Liver (tissue), 3 donors: ENCODE measurements around the gene PKHD1.
"Not testable (repeated sequence)": the region's sequence is repeated elsewhere in the genome, so short reads cannot be mapped to it uniquely, and the experiment has no call there.

ENCODE experiments used
- EGR1 ChIP-seq, 2 donors: IDR thresholded peaks; 2 replicates each; pipeline ENCODE4 v1.6.1; 2016 to 2018; ENCODE audit warnings: antibody characterized with exemption in 2 of 2, low read depth in 2 of 2
- FOXA1 ChIP-seq: IDR thresholded peaks from 2 replicates; pipeline ENCODE4 v1.6.1; 2016; ENCODE audit warnings: antibody characterized with exemption
- FOXA2 ChIP-seq: IDR thresholded peaks from 2 replicates; pipeline ENCODE4 v1.6.1; 2016; ENCODE audit warnings: antibody characterized with exemption
- GABPA ChIP-seq, 2 donors: IDR thresholded peaks in 1 of 2; conservative IDR thresholded peaks in 1 of 2; 2 replicates each; pipeline ENCODE4 v1.6.1; 2016; ENCODE audit warnings: antibody characterized with exemption in 2 of 2, mild to moderate bottlenecking in 1 of 2, moderate library complexity in 1 of 2
- HNF4A ChIP-seq, 2 donors: conservative IDR thresholded peaks; 2 replicates each; pipeline ENCODE4 v1.6.1; 2016; ENCODE audit warnings: antibody characterized with exemption in 2 of 2, mild to moderate bottlenecking in 2 of 2
- HNF4G ChIP-seq: IDR thresholded peaks from 2 replicates; pipeline ENCODE4 v1.6.1; 2016; ENCODE audit warnings: antibody characterized with exemption
- RXRA ChIP-seq, 2 donors: IDR thresholded peaks; 2 replicates each; pipeline ENCODE4 v1.6.1; 2017 to 2018; ENCODE audit warnings: antibody characterized with exemption in 2 of 2, mild to moderate bottlenecking in 1 of 2
- YY1 ChIP-seq: IDR thresholded peaks from 2 replicates; pipeline ENCODE4 v1.6.1; 2016; ENCODE audit warnings: antibody characterized with exemption, mild to moderate bottlenecking
- TF ChIP-seq, protein P1 (sequence below): fragments of 150-350 bp; IDR thresholded peaks from 2 replicates; pipeline ENCODE4 v1.5.1; 2017; ENCODE audit warnings: improper control_type of control experiment, low read depth, low read length; ENCODE audit not compliant: missing input control
- donor health status: healthy.
- donor health status: healthy.

DNA sequence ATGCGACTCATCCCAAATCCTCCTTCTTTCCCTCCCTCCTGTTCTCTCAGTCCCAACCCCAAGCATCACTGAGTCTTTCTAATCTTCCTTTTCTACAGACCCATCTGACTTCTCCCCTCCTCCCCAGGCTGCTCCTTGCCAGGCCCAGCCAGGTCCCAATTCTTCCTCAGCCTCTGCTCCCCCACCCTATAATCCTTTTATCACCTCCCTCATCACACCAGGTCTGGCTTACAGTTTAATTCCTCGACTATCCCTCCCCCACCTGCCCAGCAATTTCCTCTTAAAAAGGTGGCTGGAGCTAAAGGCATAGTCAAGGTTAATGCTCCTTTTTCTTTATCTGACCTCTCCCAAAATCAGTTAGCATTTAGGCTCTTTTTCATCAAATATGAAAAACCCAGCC lies 147.7 kb downstream of the PKHD1 start:
- TF ChIP-seq, protein P1, sequence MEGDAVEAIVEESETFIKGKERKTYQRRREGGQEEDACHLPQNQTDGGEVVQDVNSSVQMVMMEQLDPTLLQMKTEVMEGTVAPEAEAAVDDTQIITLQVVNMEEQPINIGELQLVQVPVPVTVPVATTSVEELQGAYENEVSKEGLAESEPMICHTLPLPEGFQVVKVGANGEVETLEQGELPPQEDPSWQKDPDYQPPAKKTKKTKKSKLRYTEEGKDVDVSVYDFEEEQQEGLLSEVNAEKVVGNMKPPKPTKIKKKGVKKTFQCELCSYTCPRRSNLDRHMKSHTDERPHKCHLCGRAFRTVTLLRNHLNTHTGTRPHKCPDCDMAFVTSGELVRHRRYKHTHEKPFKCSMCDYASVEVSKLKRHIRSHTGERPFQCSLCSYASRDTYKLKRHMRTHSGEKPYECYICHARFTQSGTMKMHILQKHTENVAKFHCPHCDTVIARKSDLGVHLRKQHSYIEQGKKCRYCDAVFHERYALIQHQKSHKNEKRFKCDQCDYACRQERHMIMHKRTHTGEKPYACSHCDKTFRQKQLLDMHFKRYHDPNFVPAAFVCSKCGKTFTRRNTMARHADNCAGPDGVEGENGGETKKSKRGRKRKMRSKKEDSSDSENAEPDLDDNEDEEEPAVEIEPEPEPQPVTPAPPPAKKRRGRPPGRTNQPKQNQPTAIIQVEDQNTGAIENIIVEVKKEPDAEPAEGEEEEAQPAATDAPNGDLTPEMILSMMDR, result not testable (repeated sequence)
- TF ChIP-seq HNF4A (conservative IDR thresholded peaks at IDR 0.05); RXRA (IDR thresholded peaks at IDR 0.05); HNF4G; YY1; FOXA2; FOXA1; EGR1 (IDR thresholded peaks at IDR 0.05; ENCODE audit: low read depth in 2 of 2); GABPA (IDR thresholded peaks at IDR 0.05 in 1 of 2, conservative IDR thresholded peaks at IDR 0.05 in 1 of 2): not testable (repeated sequence)
